Hepatocyte (in vitro differentiated cells): ENCODE measurements around the gene SYNGR4. TPM values are rescaled to one million over a fixed set of nuclear protein-coding genes. Genes with fewer than 3 reads are reported as not detected.
"Not testable (repeated sequence)": the region's sequence is repeated elsewhere in the genome, so short reads cannot be mapped to it uniquely, and the experiment has no call there.

ENCODE experiments used
- DNase-seq: peaks from one replicate; pipeline ENCODE4 v3.0.0-alpha.2; 2016; ENCODE audit warnings: low spot score
- H2AFZ ChIP-seq: fragments of 200-600 bp; sonication (generic); 2 replicates; pipeline ENCODE4 v1.6.0; 2016; ENCODE audit warnings: antibody characterized with exemption, mild to moderate bottlenecking
- H3K27ac ChIP-seq: fragments of 200-600 bp; sonication (generic); 2 replicates; pipeline ENCODE4 v1.5.1; 2016; ENCODE audit warnings: mild to moderate bottlenecking
- H3K27me3 ChIP-seq: fragments of 200-600 bp; sonication (generic); 2 replicates; pipeline ENCODE4 v1.6.1; 2016
- H3K36me3 ChIP-seq: fragments of 200-600 bp; sonication (generic); replicated peaks from 2 replicates; pipeline ENCODE4 v1.5.1; 2016; ENCODE audit warnings: low read depth; ENCODE audit not compliant: insufficient read depth
- H3K4me1 ChIP-seq: fragments of 200-600 bp; sonication (generic); 2 replicates; pipeline ENCODE4 v1.5.1; 2016; ENCODE audit warnings: mild to moderate bottlenecking, moderate library complexity; ENCODE audit not compliant: insufficient read depth
- H3K4me2 ChIP-seq: fragments of 200-600 bp; sonication (generic); 2 replicates; pipeline ENCODE4 v1.6.0; 2016
- H3K4me3 ChIP-seq: fragments of 200-600 bp; sonication (generic); 2 replicates; pipeline ENCODE4 v1.5.1; 2016; ENCODE audit warnings: mild to moderate bottlenecking
- H3K79me2 ChIP-seq: fragments of 200-600 bp; sonication (generic); 2 replicates; pipeline ENCODE4 v1.6.0; 2017; ENCODE audit warnings: mild to moderate bottlenecking
- H3K9me2 ChIP-seq: fragments of 200-600 bp; sonication (generic); replicated peaks from 2 replicates; pipeline ENCODE4 v1.6.0; 2017; ENCODE audit warnings: mild to moderate bottlenecking; ENCODE audit not compliant: insufficient read depth
- H3K9me3 ChIP-seq: fragments of 200-600 bp; sonication (generic); 2 replicates; pipeline ENCODE4 v1.5.1; 2016; ENCODE audit warnings: low read depth, mild to moderate bottlenecking
- H4K20me1 ChIP-seq: fragments of 200-600 bp; sonication (generic); 2 replicates; pipeline ENCODE4 v1.6.0; 2016; ENCODE audit warnings: mild to moderate bottlenecking; ENCODE audit not compliant: insufficient read depth, poor library complexity, severe bottlenecking
- CTCF ChIP-seq: fragments of 200-600 bp; sonication (generic); IDR thresholded peaks from 2 replicates; pipeline ENCODE4 v1.5.1; 2016; ENCODE audit warnings: antibody characterized with exemption, mild to moderate bottlenecking; ENCODE audit not compliant: poor library complexity
- EZH2 ChIP-seq: fragments of 200-600 bp; sonication (generic); IDR thresholded peaks from 2 replicates; pipeline ENCODE4 v1.6.1; 2016; ENCODE audit warnings: antibody characterized with exemption, mild to moderate bottlenecking, borderline replicate concordance
- EZH2phosphoT487 ChIP-seq: fragments of 200-600 bp; sonication (generic); IDR thresholded peaks from one replicate; pipeline ENCODE4 v1.6.1; 2018; ENCODE audit warnings: antibody characterized with exemption, mild to moderate bottlenecking, low read depth, moderate library complexity; ENCODE audit not compliant: unreplicated experiment, severe bottlenecking
- WGBS: methylation state at CpG from one replicate; pipeline ENCODE4 v1.1.6; 2016; ENCODE audit warnings: low lambda C conversion rate; ENCODE audit errors: missing lambda C conversion rate; 5-methylcytosine and 5-hydroxymethylcytosine counted together
- polyA plus RNA-seq: library from polyadenylated mRNA; unstranded; fragments of >200 nt; fragmentation: Nextera tagmentation; extraction: Ambion mirVana; gene quantifications from 2 replicates; pipeline ENCODE4 v1.2.1, GENCODE V29; 2016
- total RNA-seq: library from RNA; depleted of rRNA; stranded (reverse); fragments of >200 nt; gene quantifications from 2 replicates; pipeline ENCODE4 v1.2.3, GENCODE V29; 2014

SYNGR4 gene
- total and polyA plus RNA-seq, 2 experiments from 2014 or later, result 1.3 TPM; not detected in 1

GRCh38 chr19:48368936-48369335, 4.8 kb downstream of the SYNGR4 start:
- Histone ChIP-seq H3K27ac (no peak overlapping the region), H3K9me2 (no peaks in the 10 kb centered on the region), H3K4me2 (no peak overlapping the region), H3K36me3 (no peaks in the 10 kb centered on the region), H3K4me1 (peaks cover 10% of the 10 kb centered on the region), H3K27me3 (no peaks in the 10 kb centered on the region), H3K79me2 (no peaks in the 10 kb centered on the region), H4K20me1 (no peaks in the 10 kb centered on the region), H3K9me3 (no peaks in the 10 kb centered on the region), H3K4me3 (no peak overlapping the region), H2AFZ (no peak overlapping the region)
- WGBS, result 79% methylated on average over 11 of the region's 14 CpGs
- TF ChIP-seq CTCF, result no peak
- TF ChIP-seq EZH2phosphoT487, result no peak
- no peak for TF ChIP-seq EZH2
- no peak for DNase-seq

- Histone ChIP-seq H3K4me1 (peaks cover 10% of the 10 kb centered on the region), H3K9me3 (no peaks in the 10 kb centered on the region), H3K9me2 (no peaks in the 10 kb centered on the region), H3K36me3 (no peaks in the 10 kb centered on the region), H3K27me3 (no peaks in the 10 kb centered on the region), H4K20me1 (no peaks in the 10 kb centered on the region), H3K27ac (no peak overlapping the region), H3K79me2 (no peaks in the 10 kb centered on the region), H3K4me3 (no peak overlapping the region), H2AFZ (no peak overlapping the region), H3K4me2 (no peak overlapping the region)
- no peak for DNase-seq
- TF ChIP-seq CTCF, result no peak
- TF ChIP-seq EZH2phosphoT487, result no peak
- no peak for TF ChIP-seq EZH2
- 71% methylated on average over 4 of the region's 4 CpGs for WGBS
These were observed 6.8 kb downstream of the SYNGR4 start for GRCh38 chr19:48370955-48371354.

DNA sequence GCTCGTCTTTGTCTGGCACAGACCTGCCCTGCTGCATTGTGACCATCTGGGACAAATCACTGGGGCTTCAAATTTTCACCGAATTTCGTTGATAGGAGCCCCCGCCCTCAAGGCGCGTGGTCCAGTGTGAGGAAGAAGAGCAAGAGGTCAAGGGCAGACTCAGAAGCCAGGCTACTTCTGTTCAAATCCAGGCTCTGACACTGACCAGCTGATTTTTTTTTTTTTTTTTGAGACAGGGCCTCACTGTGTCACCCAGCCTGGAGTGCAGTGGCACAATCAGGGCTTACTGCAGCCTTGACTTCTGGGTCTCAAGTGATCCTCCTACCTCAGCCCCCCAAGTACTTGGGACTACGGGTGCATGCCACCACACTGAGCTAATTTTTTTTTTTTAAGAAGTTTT, 7.2 kb downstream of the SYNGR4 start:
- DNase-seq, result no peak
- Histone ChIP-seq H3K36me3 (no peaks in the 10 kb centered on the region), H3K9me2 (no peaks in the 10 kb centered on the region), H3K27me3 (no peaks in the 10 kb centered on the region), H3K4me3 (no peak overlapping the region), H3K79me2 (no peaks in the 10 kb centered on the region), H3K4me1 (peaks cover 10% of the 10 kb centered on the region), H4K20me1 (no peaks in the 10 kb centered on the region), H3K9me3 (no peaks in the 10 kb centered on the region), H2AFZ (no peak overlapping the region), H3K4me2 (no peak overlapping the region), H3K27ac (no peak overlapping the region)
- TF ChIP-seq EZH2, result no peak
- TF ChIP-seq EZH2phosphoT487, result no peak
- no peak for TF ChIP-seq CTCF
- WGBS, result 56% methylated on average over 7 of the region's 7 CpGs

DNA sequence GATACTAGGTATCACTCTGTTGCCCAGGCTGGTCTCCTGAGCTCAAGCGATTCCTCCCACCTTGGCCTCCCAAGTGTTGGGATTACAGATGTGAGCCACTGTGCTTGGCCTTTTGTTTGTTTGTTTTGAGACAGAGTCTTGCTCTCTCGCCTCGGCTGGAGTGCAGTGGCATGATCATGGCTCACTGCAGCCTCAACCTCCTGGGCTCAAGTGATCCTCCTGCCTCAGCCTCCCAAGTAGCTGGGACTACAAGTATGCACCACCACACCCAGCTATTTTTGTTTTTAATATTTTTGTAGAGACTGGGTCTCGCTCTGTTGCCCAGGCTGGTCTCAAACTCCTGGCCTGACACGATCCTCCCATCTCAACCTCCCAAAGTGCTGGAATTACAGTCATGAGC, 7.6 kb downstream of the SYNGR4 start:
- H3K27ac ChIP-seq, H3K9me3 ChIP-seq, H3K36me3 ChIP-seq, DNase-seq, H3K27me3 ChIP-seq, H4K20me1 ChIP-seq, H3K79me2 ChIP-seq, H3K9me2 ChIP-seq, H3K4me3 ChIP-seq, H3K4me1 ChIP-seq, H2AFZ ChIP-seq, H3K4me2 ChIP-seq: not testable (repeated sequence)
- WGBS, result 93% methylated on average over 5 of the region's 5 CpGs
